Keratinocyte (primary cell): ENCODE measurements around the gene CSK. TPM values are rescaled to one million over a fixed set of nuclear protein-coding genes. Genes with fewer than 3 reads are reported as not detected.
A peak's percentile ranks its signal among the peaks of the same experiment; 100 is the strongest.

Experiments used
- DNase-seq: peaks from one replicate; pipeline ENCODE4 v3.0.0-alpha.2; 2011; ENCODE audit warnings: low read depth, missing footprints, low spot score
- FAIRE-seq: peaks from 2 replicates; lab custom pipeline; 2011; peaks lifted over from hg19 to GRCh38; lab: Jason Lieb, UNC
- H2AFZ ChIP-seq: 2 replicates; pipeline ENCODE4 v1.6.0; 2012; ENCODE audit warnings: low read length, control low read depth, inconsistent platforms; ENCODE audit not compliant: control insufficient read depth
- H3K27ac ChIP-seq: 2 replicates; pipeline ENCODE4 v1.5.1; 2011; ENCODE audit warnings: low read length; ENCODE audit not compliant: control insufficient read depth, insufficient read depth
- H3K27me3 ChIP-seq: 3 replicates; pipeline ENCODE4 v1.6.0; 2011; ENCODE audit warnings: low read length; ENCODE audit not compliant: control insufficient read depth, insufficient read depth; ENCODE audit errors: extremely low read depth
- H3K36me3 ChIP-seq, 2 experiments: 2 replicates in 1 of 2; 3 replicates in 1 of 2; pipeline ENCODE4 v1.5.1; 2011; ENCODE audit warnings: low read length in 2 of 2, mild to moderate bottlenecking in 1 of 2; ENCODE audit not compliant: control insufficient read depth in 2 of 2, insufficient read depth in 2 of 2; ENCODE audit errors: extremely low read depth in 1 of 2
- H3K4me1 ChIP-seq: 3 replicates; pipeline ENCODE4 v1.5.1; 2011; ENCODE audit warnings: low read length; ENCODE audit not compliant: control insufficient read depth, insufficient read depth; ENCODE audit errors: extremely low read depth
- H3K4me2 ChIP-seq: 3 replicates; pipeline ENCODE4 v1.6.0; 2011; ENCODE audit warnings: low read depth, low read length; ENCODE audit not compliant: control insufficient read depth, insufficient read depth; ENCODE audit errors: extremely low read depth
- H3K4me3 ChIP-seq, 3 experiments: fragments of 200-600 bp in 1 of 3; sonication (generic) in 1 of 3; 2 replicates in 2 of 3; 3 replicates in 1 of 3; pipeline ENCODE4 v1.5.1; 2011 to 2016; ENCODE audit warnings: low read length in 3 of 3, mild to moderate bottlenecking in 3 of 3, control low read depth in 2 of 3, inconsistent platforms in 1 of 3, low read depth in 1 of 3, mixed read lengths in 1 of 3, mixed run types in 1 of 3, moderate library complexity in 1 of 3; ENCODE audit not compliant: control insufficient read depth in 2 of 3, insufficient read depth in 2 of 3; ENCODE audit errors: extremely low read depth in 1 of 3
- H3K79me2 ChIP-seq: 2 replicates; pipeline ENCODE4 v1.6.0; 2012; ENCODE audit warnings: low read length; ENCODE audit not compliant: control insufficient read depth, insufficient read depth
- H3K9ac ChIP-seq: 3 replicates; pipeline ENCODE4 v1.6.0; 2011; ENCODE audit warnings: low read length; ENCODE audit not compliant: control insufficient read depth, insufficient read depth; ENCODE audit errors: extremely low read depth
- H3K9me1 ChIP-seq: 3 replicates; pipeline ENCODE4 v1.6.0; 2011; ENCODE audit warnings: low read length; ENCODE audit not compliant: control insufficient read depth, insufficient read depth; ENCODE audit errors: extremely low read depth
- H3K9me3 ChIP-seq: 2 replicates; pipeline ENCODE4 v1.5.1; 2012; ENCODE audit warnings: low read depth, low read length; ENCODE audit not compliant: control insufficient read depth
- H4K20me1 ChIP-seq: 3 replicates; pipeline ENCODE4 v1.6.0; 2011; ENCODE audit warnings: low read length; ENCODE audit not compliant: control insufficient read depth, insufficient read depth; ENCODE audit errors: extremely low read depth
- EZH2 ChIP-seq: IDR thresholded peaks from one replicate; pipeline ENCODE4 v1.6.1; 2012; ENCODE audit warnings: inconsistent platforms, mild to moderate bottlenecking, low read length, moderate library complexity
- dilution Hi-C: fragments of 300-500 bp; cut with MboI; formaldehyde crosslinking; loops from one replicate; pipeline ENCODE4 v1.7.0; 2020; ENCODE audit warnings: low sequenced_read_pairs; ENCODE audit not compliant: extremely low pct_ligation_motif_present
- polyA plus RNA-seq, 5 experiments: library from polyadenylated mRNA; depleted of rRNA in 3 of 5; stranded (reverse) in 3 of 5; stranded (forward) in 1 of 5; unstranded in 1 of 5; fragments of >200 nt; gene quantifications; 1 replicate in 1 of 5; 2 replicates in 3 of 5; 3 replicates in 1 of 5; pipeline versions ENCODE4 v1.2.1 to v1.2.3, GENCODE V29; 2011 to 2012; ENCODE audit warnings: missing spikeins in 2 of 5, low read depth in 1 of 5, low replicate concordance in 1 of 5
- TF ChIP-seq, protein P1 (sequence below), 3 experiments: IDR thresholded peaks in 1 of 3; conservative IDR thresholded peaks in 1 of 3; optimal IDR thresholded peaks in 1 of 3; 2 replicates in 2 of 3; 3 replicates in 1 of 3; pipeline versions ENCODE3 to v1.5.1; 2011; ENCODE audit warnings: low read length in 3 of 3, mild to moderate bottlenecking in 3 of 3, moderate library complexity in 2 of 3, control low read depth in 1 of 3, inconsistent platforms in 1 of 3; ENCODE audit not compliant: insufficient read depth in 2 of 3; ENCODE audit errors: extremely low read depth in 1 of 3

CSK gene
- polyA plus RNA-seq, 1 donor (not counting 4 experiments of a cell fraction or from before 2014, with no cell fraction given), result 17.2 TPM

DNA sequence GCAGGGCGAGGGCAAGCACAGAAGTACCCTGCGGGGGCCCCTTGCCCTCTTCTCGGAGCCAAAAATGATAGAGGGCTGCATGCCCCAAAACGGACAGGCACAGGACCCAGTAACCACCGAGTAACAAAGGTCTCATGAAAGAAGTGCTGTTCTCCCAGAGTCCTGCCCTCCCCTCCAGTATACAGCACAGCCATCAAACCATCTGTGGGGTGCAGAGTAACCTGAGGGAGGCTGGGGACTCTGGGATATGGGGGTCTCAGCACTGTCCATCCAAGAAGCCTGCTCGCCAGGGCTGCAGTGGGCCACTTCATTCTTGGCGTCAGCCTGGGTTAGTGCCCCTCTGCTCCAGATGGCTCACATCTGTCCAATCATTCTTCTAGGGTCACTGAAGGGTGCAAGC, 55.0 kb downstream of the CSK start:
- peaks cover 4 to 11% of the 10 kb centered on the region in 2 experiments for H3K36me3 ChIP-seq
- no peak for FAIRE-seq

DNA sequence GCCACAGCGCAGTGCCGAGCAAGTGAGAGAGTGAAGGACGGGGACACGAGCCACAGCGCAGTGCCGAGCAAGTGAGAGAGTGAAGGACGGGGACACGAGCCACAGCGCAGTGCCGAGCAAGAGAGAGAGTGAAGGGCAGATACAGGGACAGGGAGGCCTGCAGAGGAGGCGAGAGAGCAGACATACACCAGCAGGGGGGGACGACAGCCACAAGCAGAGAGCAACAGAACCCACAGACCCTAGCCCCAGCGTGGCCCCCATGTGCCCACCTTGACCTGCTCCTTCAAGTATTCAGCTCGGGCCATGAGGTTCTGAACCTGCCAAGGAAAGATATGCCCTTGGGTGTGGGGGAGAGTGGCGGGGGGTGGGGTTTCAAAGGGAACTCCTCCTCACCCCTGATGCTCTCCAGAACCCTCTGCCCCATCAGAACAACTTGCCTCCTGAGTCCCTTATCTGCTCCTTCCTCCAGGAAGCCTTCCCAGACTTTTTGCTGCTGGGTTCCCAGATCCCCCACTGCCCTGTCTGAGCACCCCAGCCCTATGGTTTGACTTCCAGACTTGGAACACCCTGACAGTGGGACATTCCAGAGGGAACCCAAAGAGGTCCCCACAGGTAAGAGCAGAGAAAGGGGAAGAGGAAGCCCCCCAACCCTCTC, 55.7 kb downstream of the CSK start:
- H3K9me1 ChIP-seq, result no peaks in the 10 kb centered on the region
- peaks cover 6% of the 10 kb centered on the region for H3K4me1 ChIP-seq
- no peak overlapping the region for H3K4me2 ChIP-seq
- H2AFZ ChIP-seq, result no peak overlapping the region
- no peaks in the 10 kb centered on the region for H3K79me2 ChIP-seq
- dilution Hi-C loops, result no loop called here
- no peak overlapping the region for H3K27ac ChIP-seq
- H3K4me3 ChIP-seq, result no peak overlapping the region
- H3K9ac ChIP-seq, result no peak overlapping the region
- FAIRE-seq, result no peak
- no peak for TF ChIP-seq EZH2
- TF ChIP-seq, protein P1, sequence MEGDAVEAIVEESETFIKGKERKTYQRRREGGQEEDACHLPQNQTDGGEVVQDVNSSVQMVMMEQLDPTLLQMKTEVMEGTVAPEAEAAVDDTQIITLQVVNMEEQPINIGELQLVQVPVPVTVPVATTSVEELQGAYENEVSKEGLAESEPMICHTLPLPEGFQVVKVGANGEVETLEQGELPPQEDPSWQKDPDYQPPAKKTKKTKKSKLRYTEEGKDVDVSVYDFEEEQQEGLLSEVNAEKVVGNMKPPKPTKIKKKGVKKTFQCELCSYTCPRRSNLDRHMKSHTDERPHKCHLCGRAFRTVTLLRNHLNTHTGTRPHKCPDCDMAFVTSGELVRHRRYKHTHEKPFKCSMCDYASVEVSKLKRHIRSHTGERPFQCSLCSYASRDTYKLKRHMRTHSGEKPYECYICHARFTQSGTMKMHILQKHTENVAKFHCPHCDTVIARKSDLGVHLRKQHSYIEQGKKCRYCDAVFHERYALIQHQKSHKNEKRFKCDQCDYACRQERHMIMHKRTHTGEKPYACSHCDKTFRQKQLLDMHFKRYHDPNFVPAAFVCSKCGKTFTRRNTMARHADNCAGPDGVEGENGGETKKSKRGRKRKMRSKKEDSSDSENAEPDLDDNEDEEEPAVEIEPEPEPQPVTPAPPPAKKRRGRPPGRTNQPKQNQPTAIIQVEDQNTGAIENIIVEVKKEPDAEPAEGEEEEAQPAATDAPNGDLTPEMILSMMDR (optimal IDR thresholded peaks at IDR 0.05 in 1 of 3, IDR thresholded peaks at IDR 0.05 in 1 of 3, conservative IDR thresholded peaks at IDR 0.05 in 1 of 3; ENCODE audit: extremely low read depth in 1 of 3, insufficient read depth in 2 of 3, low read length in 3 of 3), result peak in 1 of 3 experiments; percentile 18
- peaks cover 4 to 11% of the 10 kb centered on the region in 2 experiments for H3K36me3 ChIP-seq
- no peaks in the 10 kb centered on the region for H3K27me3 ChIP-seq
- DNase-seq, result no peak
- no peaks in the 10 kb centered on the region for H3K9me3 ChIP-seq
- no peaks in the 10 kb centered on the region for H4K20me1 ChIP-seq

More for the DNA sequence above, 55.0 kb downstream of the CSK start:
- Histone ChIP-seq H3K9ac (no peak overlapping the region), H3K27ac (no peak overlapping the region), H3K9me1 (no peaks in the 10 kb centered on the region), H2AFZ (no peak overlapping the region), H3K4me3 (no peak overlapping the region), H3K79me2 (no peaks in the 10 kb centered on the region), H4K20me1 (no peaks in the 10 kb centered on the region), H3K9me3 (no peaks in the 10 kb centered on the region), H3K27me3 (no peaks in the 10 kb centered on the region), H3K4me1 (no peaks in the 10 kb centered on the region), H3K4me2 (no peak overlapping the region)
- dilution Hi-C loops, result no loop called here
- DNase-seq, result no peak
- TF ChIP-seq, protein P1 (optimal IDR thresholded peaks at IDR 0.05 in 1 of 3, IDR thresholded peaks at IDR 0.05 in 1 of 3, conservative IDR thresholded peaks at IDR 0.05 in 1 of 3; ENCODE audit: extremely low read depth in 1 of 3, insufficient read depth in 2 of 3, low read length in 3 of 3), result no peak
- TF ChIP-seq EZH2, result no peak
